Measurements from ENCODE around the gene PSEN1.

DNA sequence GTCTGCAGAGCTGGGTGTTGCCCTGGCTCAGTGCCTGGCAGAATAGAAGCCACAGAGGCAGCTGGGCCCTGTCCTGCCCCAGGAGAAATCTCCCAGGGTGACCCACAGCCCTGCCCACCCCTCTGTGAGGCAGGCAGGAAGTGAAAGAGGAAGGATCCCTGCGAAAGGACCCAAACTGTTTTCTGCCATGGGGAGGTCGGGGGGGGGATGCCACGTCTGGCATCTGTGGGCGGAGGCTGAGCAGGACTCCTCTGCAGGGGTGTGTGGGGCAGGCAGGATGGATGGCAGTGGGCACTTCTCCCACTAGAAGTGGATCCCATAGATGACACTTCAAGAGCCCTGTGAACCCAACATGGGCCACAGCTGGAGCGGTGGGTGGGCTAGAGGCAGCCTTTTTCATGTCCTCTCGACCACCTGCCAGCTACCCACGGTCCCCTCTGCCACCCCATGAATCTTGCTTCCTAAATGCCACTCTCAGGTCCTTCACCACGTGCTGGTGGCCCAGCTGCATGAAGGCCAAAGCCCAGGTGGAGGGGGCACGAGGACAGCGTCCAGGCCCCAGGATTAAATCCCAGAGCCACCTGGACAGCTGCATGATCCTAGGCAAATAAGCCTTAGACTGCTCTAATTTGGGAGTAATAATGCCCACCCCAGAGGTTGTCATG lies 104.6 kb downstream of the PSEN1 start:
- TF ChIP-seq POLR2A (IDR thresholded peaks at IDR 0.05; ENCODE audit: low read length): no peak
- TF ChIP-seq GATA1 (IDR thresholded peaks at IDR 0.05; ENCODE audit: low read depth, low read length): no peak

Data from erythroblast (primary cell).